Stimulated activated memory B cell treated with anti-CD40 and anti-IgM and Interleukin-4, amounts not matched to agents 10 μg/mL and 1 μg/mL and 100 μg/mL, for 72 hours (primary cell): ENCODE results near the gene EMSY.
"Not testable (repeated sequence)": the region's sequence is repeated elsewhere in the genome, so short reads cannot be mapped to it uniquely, and the experiment has no call there.

Source experiments
- ATAC-seq: fragments of 150-1000 bp; cut with Tn5 transposase; 2 replicates; pipeline ENCODE4 v1.10.0; 2021
- H3K27ac Mint-ChIP-seq: one replicate; pipeline ENCODE4 v1.8.0; 2022; ENCODE audit warnings: mild to moderate bottlenecking, mixed read lengths
- H3K27me3 Mint-ChIP-seq: one replicate; pipeline ENCODE4 v1.8.0; 2022; ENCODE audit warnings: mixed read lengths
- H3K36me3 Mint-ChIP-seq: one replicate; pipeline ENCODE4 v1.8.0; 2022; ENCODE audit warnings: mixed read lengths
- H3K4me1 Mint-ChIP-seq: one replicate; pipeline ENCODE4 v1.8.0; 2022; ENCODE audit warnings: mixed read lengths
- H3K4me3 Mint-ChIP-seq: one replicate; pipeline ENCODE4 v1.8.0; 2022; ENCODE audit warnings: mild to moderate bottlenecking, moderate library complexity, mixed read lengths
- H3K9me3 Mint-ChIP-seq: one replicate; pipeline ENCODE4 v1.8.0; 2022; ENCODE audit warnings: mixed read lengths

EMSY gene

GRCh38 chr11:76588455-76589325 is 143.9 kb downstream of the EMSY start:
- Mint-ChIP-seq H3K4me3 (no peak overlapping the region), H3K27ac (peak overlapping the region; percentile 84), H3K27me3 (no peaks in the 10 kb centered on the region), H3K9me3 (no peaks in the 10 kb centered on the region), H3K4me1 (peaks cover 35% of the 10 kb centered on the region), H3K36me3 (no peaks in the 10 kb centered on the region)
- ATAC-seq, result peak; percentile 82

GRCh38 chr11:76589477-76589876 is 144.7 kb downstream of the EMSY start:
- Mint-ChIP-seq H3K27me3 (no peaks in the 10 kb centered on the region), H3K27ac (peak overlapping the region; percentile 84), H3K9me3 (no peaks in the 10 kb centered on the region), H3K4me1 (peaks cover 40% of the 10 kb centered on the region), H3K4me3 (no peak overlapping the region), H3K36me3 (no peaks in the 10 kb centered on the region)
- ATAC-seq, result no peak

- Mint-ChIP-seq H3K36me3 (no peaks in the 10 kb centered on the region), H3K27me3 (no peaks in the 10 kb centered on the region), H3K4me3 (no peak overlapping the region), H3K9me3 (no peaks in the 10 kb centered on the region), H3K4me1 (peaks cover 46% of the 10 kb centered on the region), H3K27ac (no peak overlapping the region)
- ATAC-seq, result no peak
These were observed 145.4 kb downstream of the EMSY start for GRCh38 chr11:76589964-76590950.

- Mint-ChIP-seq H3K36me3 (no peaks in the 10 kb centered on the region), H3K27me3 (no peaks in the 10 kb centered on the region), H3K9me3 (no peaks in the 10 kb centered on the region), H3K27ac (no peak overlapping the region), H3K4me1 (peaks cover 46% of the 10 kb centered on the region), H3K4me3 (no peak overlapping the region)
- no peak for ATAC-seq
These were observed 146.6 kb downstream of the EMSY start for GRCh38 chr11:76591416-76591815.

- Mint-ChIP-seq H3K4me1 (peaks cover 46% of the 10 kb centered on the region), H3K36me3 (no peaks in the 10 kb centered on the region), H3K9me3 (no peaks in the 10 kb centered on the region), H3K27ac (no peak overlapping the region), H3K4me3 (no peak overlapping the region), H3K27me3 (peaks cover 8% of the 10 kb centered on the region)
- ATAC-seq, result no peak
These were observed 147.5 kb downstream of the EMSY start for GRCh38 chr11:76592025-76592914.

GRCh38 chr11:76592961-76593360 is 148.1 kb downstream of the EMSY start:
- ATAC-seq, result no peak
- Mint-ChIP-seq H3K4me3 (no peak overlapping the region), H3K4me1 (peaks cover 50% of the 10 kb centered on the region), H3K36me3 (no peaks in the 10 kb centered on the region), H3K9me3 (no peaks in the 10 kb centered on the region), H3K27ac (peak overlapping the region; percentile 5), H3K27me3 (peaks cover 15% of the 10 kb centered on the region)

GRCh38 chr11:76595091-76595490 is 150.3 kb downstream of the EMSY start:
- H3K36me3 Mint-ChIP-seq, H3K9me3 Mint-ChIP-seq, ATAC-seq, H3K27ac Mint-ChIP-seq, H3K4me3 Mint-ChIP-seq: not testable (repeated sequence)
- Mint-ChIP-seq H3K4me1 (peaks cover 46% of the 10 kb centered on the region), H3K27me3 (peaks cover 18% of the 10 kb centered on the region)

- no peaks in the 10 kb centered on the region for H3K9me3 Mint-ChIP-seq
- peaks cover 46% of the 10 kb centered on the region for H3K4me1 Mint-ChIP-seq
- H3K27me3 Mint-ChIP-seq, result peaks cover 18% of the 10 kb centered on the region
- ATAC-seq, result no peak
- H3K27ac Mint-ChIP-seq, result no peak overlapping the region
- H3K36me3 Mint-ChIP-seq, result no peaks in the 10 kb centered on the region
- H3K4me3 Mint-ChIP-seq, result no peak overlapping the region
These were observed 151.8 kb downstream of the EMSY start for GRCh38 chr11:76596652-76597051.

- peak; percentile 5 for ATAC-seq
These were observed 153.0 kb downstream of the EMSY start for GRCh38 chr11:76597533-76598425.

GRCh38 chr11:76598426-76598839 is 153.6 kb downstream of the EMSY start:
- Mint-ChIP-seq H3K27ac (no peak overlapping the region), H3K4me1 (peaks cover 37% of the 10 kb centered on the region)

More at GRCh38 chr11:76597533-76598425, 153.0 kb downstream of the EMSY start:
- no peak overlapping the region for H3K4me3 Mint-ChIP-seq
- no peaks in the 10 kb centered on the region for H3K9me3 Mint-ChIP-seq
- no peaks in the 10 kb centered on the region for H3K36me3 Mint-ChIP-seq
- H3K27ac Mint-ChIP-seq, result no peak overlapping the region
- peaks cover 23% of the 10 kb centered on the region for H3K27me3 Mint-ChIP-seq
- peaks cover 44% of the 10 kb centered on the region for H3K4me1 Mint-ChIP-seq

GRCh38 chr11:76599041-76600013 is 154.5 kb downstream of the EMSY start:
- H3K9me3 Mint-ChIP-seq, result no peaks in the 10 kb centered on the region
- H3K27me3 Mint-ChIP-seq, result peaks cover 38% of the 10 kb centered on the region
- H3K36me3 Mint-ChIP-seq, result no peaks in the 10 kb centered on the region
- ATAC-seq, result no peak
- H3K4me1 Mint-ChIP-seq, result peaks cover 31% of the 10 kb centered on the region
- no peak overlapping the region for H3K27ac Mint-ChIP-seq
- H3K4me3 Mint-ChIP-seq, result no peak overlapping the region

More at GRCh38 chr11:76598426-76598839, 153.6 kb downstream of the EMSY start:
- no peak overlapping the region for H3K4me3 Mint-ChIP-seq
- ATAC-seq, result peak; percentile 82
- H3K27me3 Mint-ChIP-seq, result peaks cover 29% of the 10 kb centered on the region
- H3K36me3 Mint-ChIP-seq, result no peaks in the 10 kb centered on the region
- H3K9me3 Mint-ChIP-seq, result no peaks in the 10 kb centered on the region

- H3K27ac Mint-ChIP-seq, result no peak overlapping the region
- peaks cover 44% of the 10 kb centered on the region for H3K27me3 Mint-ChIP-seq
- peaks cover 24% of the 10 kb centered on the region for H3K4me1 Mint-ChIP-seq
- no peak for ATAC-seq
- H3K36me3 Mint-ChIP-seq, result no peaks in the 10 kb centered on the region
- no peak overlapping the region for H3K4me3 Mint-ChIP-seq
- no peaks in the 10 kb centered on the region for H3K9me3 Mint-ChIP-seq
These were observed 155.4 kb downstream of the EMSY start for GRCh38 chr11:76600124-76600655.

GRCh38 chr11:76601272-76601671 is 156.5 kb downstream of the EMSY start:
- peaks cover 2% of the 10 kb centered on the region for H3K36me3 Mint-ChIP-seq
- no peak for ATAC-seq
- no peak overlapping the region for H3K4me3 Mint-ChIP-seq
- H3K9me3 Mint-ChIP-seq, result peaks cover 4% of the 10 kb centered on the region
- H3K27me3 Mint-ChIP-seq, result peaks cover 50% of the 10 kb centered on the region
- no peak overlapping the region for H3K27ac Mint-ChIP-seq
- H3K4me1 Mint-ChIP-seq, result peaks cover 29% of the 10 kb centered on the region
